ENCODE measurements around the gene TBCA. TPM values are rescaled to one million over a fixed set of nuclear protein-coding genes. Genes with fewer than 3 reads are reported as not detected.

Gene TBCA
- total and polyA plus RNA-seq, 9 of the 15 experiments (the other 6 are each of a cell fraction or from before 2014, with no cell fraction given) = 164 to 661 (median 334) TPM

- Histone ChIP-seq H3K4me2 (ENCODE audit: insufficient read depth, low read length) (no peak overlapping the region), H3K27me3 (ENCODE audit: control insufficient read depth in 2 of 2, insufficient read depth in 2 of 2, low read length in 2 of 2) (peaks cover 53 to 74% of the 10 kb centered on the region in 2 experiments; a peak in 4 of 5 replicates), H3K36me3 (ENCODE audit: control insufficient read depth, insufficient read depth, low read length) (no peaks in the 10 kb centered on the region), H3K9me3 (replicated peaks; ENCODE audit: control insufficient read depth, insufficient read depth, low read depth, low read length) (no peaks in the 10 kb centered on the region), H3K4me3 (no peak overlapping the region), H3K9ac (ENCODE audit: insufficient read depth in 1 of 2, low read depth in 2 of 2, low read length in 2 of 2) (no peak overlapping the region), H3K4me1 (replicated peaks in 1 of 2; ENCODE audit: control insufficient read depth in 2 of 2, insufficient read depth in 2 of 2, low read length in 2 of 2) (peaks cover 0 to 36% of the 10 kb centered on the region in 2 experiments; a peak in 2 of 5 replicates), H4K20me1 (replicated peaks; ENCODE audit: control insufficient read depth, insufficient read depth, low read length) (0 out of 2 replicates have a peak, but pooled peaks cover 6% of the 10 kb centered on the region), H3K79me2 (ENCODE audit: control insufficient read depth, insufficient read depth, low read length) (no peaks in the 10 kb centered on the region), H2AFZ (ENCODE audit: low read depth, low read length) (no peak overlapping the region), H3K27ac (ENCODE audit: extremely low read depth, low read depth, low read length) (no peak overlapping the region), H3K9me1 (ENCODE audit: control insufficient read depth, insufficient read depth, low read length) (no peaks in the 10 kb centered on the region)
- FAIRE-seq (no peak), DNase-seq (ENCODE audit: extremely low read depth in 1 of 4, low spot score in 3 of 4) (no peak), ATAC-seq (no peak)
- POLR2A ChIA-PET = interaction anchor here (0.6 to 0.7 kb wide), 2 partner anchors 277 to 380 kb away, joined by 3 read pairs; no protein-coding TSS in a partner anchor
- CTCF ChIA-PET (ENCODE audit: low intra/inter-chr PET ratio) = no interaction called here
- intact Hi-C loops (cut with micrococcal nuclease) (loop anchor here (10.0 kb wide), 2 partner anchors 67 to 343 kb away; no protein-coding TSS in a partner anchor), in situ Hi-C loops (cut with MboI) (no loop called here)
- WGBS (ENCODE audit: insufficient coverage, low coverage, missing lambda C conversion rate) = 13% methylated on average over 19 of the region's 19 CpGs
- no TSS peak for BruUV-seq (replicated peaks)
- TF ChIP-seq LCOR (CRISPR knock-in tag; IDR thresholded peaks at IDR 0.05) = no peak
- no peak for TF ChIP-seq ATF3 (IDR thresholded peaks at IDR 0.05)
- no peak for TF ChIP-seq ATF3 (CRISPR knock-in tag; conservative IDR thresholded peaks at IDR 0.05)
- TF ChIP-seq GABPA (tag; conservative IDR thresholded peaks at IDR 0.05; ENCODE audit: low read depth) = no peak
- no peak for TF ChIP-seq CHCHD3 (CRISPR knock-in tag; IDR thresholded peaks at IDR 0.05)
- peak; percentile 4 for TF ChIP-seq CBX2 (IDR thresholded peaks at IDR 0.05; ENCODE audit: insufficient read depth, low read length, poor library complexity, severe bottlenecking)
- TF ChIP-seq CBX8 (IDR thresholded peaks at IDR 0.05; ENCODE audit: borderline replicate concordance, extremely low read depth, low read depth, low read length, poor library complexity, severe bottlenecking) = peak; percentile 64
- TF ChIP-seq, protein P1, sequence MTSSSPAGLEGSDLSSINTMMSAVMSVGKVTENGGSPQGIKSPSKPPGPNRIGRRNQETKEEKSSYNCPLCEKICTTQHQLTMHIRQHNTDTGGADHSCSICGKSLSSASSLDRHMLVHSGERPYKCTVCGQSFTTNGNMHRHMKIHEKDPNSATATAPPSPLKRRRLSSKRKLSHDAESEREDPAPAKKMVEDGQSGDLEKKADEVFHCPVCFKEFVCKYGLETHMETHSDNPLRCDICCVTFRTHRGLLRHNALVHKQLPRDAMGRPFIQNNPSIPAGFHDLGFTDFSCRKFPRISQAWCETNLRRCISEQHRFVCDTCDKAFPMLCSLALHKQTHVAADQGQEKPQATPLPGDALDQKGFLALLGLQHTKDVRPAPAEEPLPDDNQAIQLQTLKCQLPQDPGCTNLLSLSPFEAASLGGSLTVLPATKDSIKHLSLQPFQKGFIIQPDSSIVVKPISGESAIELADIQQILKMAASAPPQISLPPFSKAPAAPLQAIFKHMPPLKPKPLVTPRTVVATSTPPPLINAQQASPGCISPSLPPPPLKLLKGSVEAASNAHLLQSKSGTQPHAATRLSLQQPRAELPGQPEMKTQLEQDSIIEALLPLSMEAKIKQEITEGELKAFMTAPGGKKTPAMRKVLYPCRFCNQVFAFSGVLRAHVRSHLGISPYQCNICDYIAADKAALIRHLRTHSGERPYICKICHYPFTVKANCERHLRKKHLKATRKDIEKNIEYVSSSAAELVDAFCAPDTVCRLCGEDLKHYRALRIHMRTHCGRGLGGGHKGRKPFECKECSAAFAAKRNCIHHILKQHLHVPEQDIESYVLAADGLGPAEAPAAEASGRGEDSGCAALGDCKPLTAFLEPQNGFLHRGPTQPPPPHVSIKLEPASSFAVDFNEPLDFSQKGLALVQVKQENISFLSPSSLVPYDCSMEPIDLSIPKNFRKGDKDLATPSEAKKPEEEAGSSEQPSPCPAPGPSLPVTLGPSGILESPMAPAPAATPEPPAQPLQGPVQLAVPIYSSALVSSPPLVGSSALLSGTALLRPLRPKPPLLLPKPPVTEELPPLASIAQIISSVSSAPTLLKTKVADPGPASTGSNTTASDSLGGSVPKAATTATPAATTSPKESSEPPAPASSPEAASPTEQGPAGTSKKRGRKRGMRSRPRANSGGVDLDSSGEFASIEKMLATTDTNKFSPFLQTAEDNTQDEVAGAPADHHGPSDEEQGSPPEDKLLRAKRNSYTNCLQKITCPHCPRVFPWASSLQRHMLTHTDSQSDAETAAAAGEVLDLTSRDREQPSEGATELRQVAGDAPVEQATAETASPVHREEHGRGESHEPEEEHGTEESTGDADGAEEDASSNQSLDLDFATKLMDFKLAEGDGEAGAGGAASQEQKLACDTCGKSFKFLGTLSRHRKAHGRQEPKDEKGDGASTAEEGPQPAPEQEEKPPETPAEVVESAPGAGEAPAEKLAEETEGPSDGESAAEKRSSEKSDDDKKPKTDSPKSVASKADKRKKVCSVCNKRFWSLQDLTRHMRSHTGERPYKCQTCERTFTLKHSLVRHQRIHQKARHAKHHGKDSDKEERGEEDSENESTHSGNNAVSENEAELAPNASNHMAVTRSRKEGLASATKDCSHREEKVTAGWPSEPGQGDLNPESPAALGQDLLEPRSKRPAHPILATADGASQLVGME (CRISPR knock-in tag; IDR thresholded peaks at IDR 0.05) = no peak
These were observed 134.0 kb downstream of the TBCA start for GRCh38 chr5:77641963-77642737.
